ENCODE measurements around the gene BAZ1B.

DNA sequence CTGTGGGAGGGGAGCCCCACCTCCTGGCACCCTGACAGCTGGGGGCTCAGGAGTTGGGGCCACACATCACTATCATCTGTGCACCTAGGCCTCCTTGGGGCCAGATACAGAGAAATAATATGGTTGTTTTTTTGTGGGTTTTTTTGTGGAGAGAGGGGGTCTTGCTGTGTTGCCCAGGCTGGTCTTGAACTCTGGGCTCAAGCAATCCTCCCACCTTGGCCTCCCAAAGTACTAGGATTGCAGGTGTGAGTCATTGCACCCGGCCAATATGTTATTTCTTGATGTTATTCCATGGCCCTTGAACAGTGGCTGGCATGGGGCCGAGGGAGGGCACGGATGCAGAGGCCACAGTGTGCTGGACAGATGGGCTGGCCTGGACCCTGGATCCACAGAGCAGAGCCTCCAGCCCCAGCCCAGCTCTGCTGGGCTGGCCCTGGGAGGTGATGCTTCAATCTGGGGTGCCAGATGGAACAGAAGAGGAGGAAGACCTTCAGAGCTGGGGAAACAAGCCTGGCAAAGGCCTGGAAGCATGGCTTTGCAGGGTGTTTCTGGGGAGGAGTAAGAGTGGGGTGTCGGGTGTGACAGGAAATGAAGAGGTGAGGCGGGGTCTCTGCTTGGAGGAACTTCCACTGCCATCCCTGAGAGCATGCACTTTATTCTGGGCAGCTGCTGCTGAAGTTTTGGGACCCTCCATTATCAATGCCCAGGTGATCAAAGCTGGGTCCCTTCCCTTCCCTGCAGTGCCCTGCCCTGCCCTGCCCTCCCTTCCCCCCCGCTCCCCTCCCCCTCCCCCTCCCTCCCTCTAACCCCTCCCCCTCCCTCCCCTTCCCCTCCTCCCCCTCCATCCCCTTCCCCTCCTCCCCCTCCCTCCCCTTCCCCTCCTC, 92.2 kb downstream of the BAZ1B start:
- no peak for TF ChIP-seq POLR2A (IDR thresholded peaks at IDR 0.05)
- TF ChIP-seq, protein P1, sequence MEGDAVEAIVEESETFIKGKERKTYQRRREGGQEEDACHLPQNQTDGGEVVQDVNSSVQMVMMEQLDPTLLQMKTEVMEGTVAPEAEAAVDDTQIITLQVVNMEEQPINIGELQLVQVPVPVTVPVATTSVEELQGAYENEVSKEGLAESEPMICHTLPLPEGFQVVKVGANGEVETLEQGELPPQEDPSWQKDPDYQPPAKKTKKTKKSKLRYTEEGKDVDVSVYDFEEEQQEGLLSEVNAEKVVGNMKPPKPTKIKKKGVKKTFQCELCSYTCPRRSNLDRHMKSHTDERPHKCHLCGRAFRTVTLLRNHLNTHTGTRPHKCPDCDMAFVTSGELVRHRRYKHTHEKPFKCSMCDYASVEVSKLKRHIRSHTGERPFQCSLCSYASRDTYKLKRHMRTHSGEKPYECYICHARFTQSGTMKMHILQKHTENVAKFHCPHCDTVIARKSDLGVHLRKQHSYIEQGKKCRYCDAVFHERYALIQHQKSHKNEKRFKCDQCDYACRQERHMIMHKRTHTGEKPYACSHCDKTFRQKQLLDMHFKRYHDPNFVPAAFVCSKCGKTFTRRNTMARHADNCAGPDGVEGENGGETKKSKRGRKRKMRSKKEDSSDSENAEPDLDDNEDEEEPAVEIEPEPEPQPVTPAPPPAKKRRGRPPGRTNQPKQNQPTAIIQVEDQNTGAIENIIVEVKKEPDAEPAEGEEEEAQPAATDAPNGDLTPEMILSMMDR (IDR thresholded peaks at IDR 0.05): no peak

Measured in esophagus squamous epithelium (tissue), 4 donors.